ENCODE results near the gene MID1.

- TF ChIP-seq CTCF (IDR thresholded peaks at IDR 0.05) (no peak), POLR2A (IDR thresholded peaks at IDR 0.05) (no peak)
These were observed 117.4 kb downstream of the MID1 start for GRCh38 chrX:10502961-10503360.

Data from Peyer's patch (tissue), 4 donors.